Psoas muscle (tissue), 8 donors: Measurements from ENCODE around the gene TRIM66. TPM values are rescaled to one million over a fixed set of nuclear protein-coding genes. Genes with fewer than 3 reads are reported as not detected.

Experiments
- ATAC-seq, 4 donors: fragments of 200-7000 bp; cut with Tn5 transposase; one replicate each; pipeline ENCODE4 v1.9.1; 2020; ENCODE audit warnings: moderate library complexity in 3 of 4, mild to moderate bottlenecking in 2 of 4
- DNase-seq, 2 donors: peaks; one replicate each; pipeline ENCODE4 v3.0.0-alpha.2; 2020
- H3K27ac ChIP-seq: fragments of 200-600 bp; one replicate; pipeline ENCODE4 v1.8.0; 2022
- H3K27me3 ChIP-seq, 3 donors: fragments of 200-600 bp in 1 of 3; one replicate each; pipeline versions ENCODE4 v1.6.1 to v1.8.0; 2013 to 2022; ENCODE audit warnings: low read length in 2 of 3, mild to moderate bottlenecking in 2 of 3, moderate library complexity in 1 of 3; ENCODE audit not compliant: insufficient read depth in 3 of 3
- H3K36me3 ChIP-seq, 2 donors: fragments of 200-600 bp in 1 of 2; one replicate each; pipeline versions ENCODE4 v1.6.1 to v1.8.0; 2013 to 2022; ENCODE audit warnings: low read depth in 1 of 2, mild to moderate bottlenecking in 1 of 2, moderate library complexity in 1 of 2; ENCODE audit not compliant: insufficient read depth in 1 of 2
- H3K4me1 ChIP-seq: fragments of 200-600 bp; one replicate; pipeline ENCODE4 v1.8.0; 2022
- H3K4me3 ChIP-seq: fragments of 200-600 bp; one replicate; pipeline ENCODE4 v1.8.0; 2022; ENCODE audit warnings: mild to moderate bottlenecking
- H3K9me3 ChIP-seq: fragments of 200-600 bp; one replicate; pipeline ENCODE4 v1.8.0; 2022
- whole genome bisulfite sequencing, 3 donors: extraction: QIAGEN DNeasy Blood & Tissue Kit; methylation state at CpG; one replicate each; pipeline versions ENCODE4 v1.1.6 to v1.1.7; 2013; 5-methylcytosine and 5-hydroxymethylcytosine counted together
- intact Hi-C, 2 donors: fragments of 100-400 bp; cut with DNase I; formaldehyde crosslinking; loops; one replicate each; pipeline versions ENCODE4 v1.11.0 to v1.14.2; 2022
- polyA plus RNA-seq, 3 donors: library from polyadenylated mRNA; stranded (reverse); fragments of 200-250 nt; gene quantifications; one replicate each; pipeline ENCODE4 v1.2.3, GENCODE V29; 2013
- total RNA-seq, 4 donors: library from RNA; stranded (reverse); fragmentation: NEBNext Ultra II Directional in 2 of 4; extraction: Animal tissue kit (Norgen Biotek cat#: 25700) in 2 of 4; gene quantifications; one replicate each; pipeline versions ENCODE4 v1.2.1 to v1.2.4, GENCODE V29; 2021 to 2023
- TF ChIP-seq, protein P1 (sequence below): fragments of 200-600 bp; IDR thresholded peaks from one replicate; pipeline ENCODE4 v1.8.0; 2022; ENCODE audit warnings: antibody characterized with exemption
- donor health status: healthy with polysubstance abuse.
- donor health status: DM: no; HTN: no; CAD: no; lungs with moderate emphysema.
- donor health status: Bipolar disorder and iron deficiency.
- donor health status: healthy.
- donor health status: DM: yes; HTN: yes; CAD: no.
- donor health status: DM: no; HTN: no; CAD: no.
- donor health status: DM: no; HTN: no; CAD: no.
- donor health status: DM: yes; HTN: yes; CAD: no.

Gene TRIM66
- total and polyA plus RNA-seq, 7 donors, result 0.46 to 3.9 (median 2.0) TPM

DNA sequence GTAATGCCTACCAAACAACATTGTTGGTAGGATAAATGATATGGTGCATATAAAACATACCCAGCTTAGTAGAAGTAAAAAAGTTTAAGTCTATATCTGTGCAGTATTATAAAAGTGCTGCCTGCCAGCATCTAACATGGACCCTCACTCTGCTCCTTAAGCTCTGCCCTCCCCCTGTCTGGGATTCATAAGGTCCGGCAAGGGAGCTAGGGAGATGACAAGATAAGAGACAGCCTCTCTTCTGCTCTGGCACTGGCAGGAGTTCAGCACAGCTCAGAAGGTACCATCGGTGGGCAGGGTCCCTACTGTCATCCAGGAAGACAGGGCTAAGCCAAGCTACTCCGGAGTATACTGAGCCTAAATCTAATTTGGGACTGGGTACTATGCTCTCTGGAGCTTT, 42.8 kb downstream of the TRIM66 start:
- no peak for DNase-seq
- Histone ChIP-seq H3K9me3 (no peaks in the 10 kb centered on the region), H3K36me3 (peaks cover 12 to 85% of the 10 kb centered on the region in 2 donors), H3K27me3 (no peaks in the 10 kb centered on the region), H3K4me3 (no peak overlapping the region), H3K4me1 (no peaks in the 10 kb centered on the region), H3K27ac (no peak overlapping the region)
- TF ChIP-seq, protein P1, sequence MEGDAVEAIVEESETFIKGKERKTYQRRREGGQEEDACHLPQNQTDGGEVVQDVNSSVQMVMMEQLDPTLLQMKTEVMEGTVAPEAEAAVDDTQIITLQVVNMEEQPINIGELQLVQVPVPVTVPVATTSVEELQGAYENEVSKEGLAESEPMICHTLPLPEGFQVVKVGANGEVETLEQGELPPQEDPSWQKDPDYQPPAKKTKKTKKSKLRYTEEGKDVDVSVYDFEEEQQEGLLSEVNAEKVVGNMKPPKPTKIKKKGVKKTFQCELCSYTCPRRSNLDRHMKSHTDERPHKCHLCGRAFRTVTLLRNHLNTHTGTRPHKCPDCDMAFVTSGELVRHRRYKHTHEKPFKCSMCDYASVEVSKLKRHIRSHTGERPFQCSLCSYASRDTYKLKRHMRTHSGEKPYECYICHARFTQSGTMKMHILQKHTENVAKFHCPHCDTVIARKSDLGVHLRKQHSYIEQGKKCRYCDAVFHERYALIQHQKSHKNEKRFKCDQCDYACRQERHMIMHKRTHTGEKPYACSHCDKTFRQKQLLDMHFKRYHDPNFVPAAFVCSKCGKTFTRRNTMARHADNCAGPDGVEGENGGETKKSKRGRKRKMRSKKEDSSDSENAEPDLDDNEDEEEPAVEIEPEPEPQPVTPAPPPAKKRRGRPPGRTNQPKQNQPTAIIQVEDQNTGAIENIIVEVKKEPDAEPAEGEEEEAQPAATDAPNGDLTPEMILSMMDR, result no peak
- intact Hi-C loops, result no loop called here
- 83 to 85% (median 83%) methylated on average over 3 of the region's 3 CpGs for WGBS, 3 donors
- no peak for ATAC-seq

DNA sequence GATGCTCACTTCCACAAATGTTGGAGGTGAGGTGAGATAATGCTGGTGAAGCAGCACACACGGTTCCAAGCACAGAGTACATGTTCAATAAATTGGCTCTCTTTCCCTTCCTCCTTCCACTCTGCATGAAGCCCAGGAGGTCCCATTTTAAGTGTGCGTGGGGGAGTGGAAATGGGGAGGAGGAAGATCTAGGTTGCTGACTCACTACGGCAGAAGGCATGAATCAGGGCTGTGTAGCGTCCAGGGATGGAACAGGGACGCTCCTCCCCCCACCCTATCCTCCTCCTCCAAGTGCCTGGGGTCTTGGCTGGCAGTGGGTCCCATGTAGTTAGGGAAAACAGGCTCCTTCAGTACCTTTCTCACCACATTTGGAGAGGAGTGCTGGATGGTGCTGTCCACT, 44.2 kb downstream of the TRIM66 start:
- Histone ChIP-seq H3K27ac (no peak overlapping the region), H3K9me3 (no peaks in the 10 kb centered on the region), H3K4me3 (no peak overlapping the region), H3K27me3 (no peaks in the 10 kb centered on the region), H3K36me3 (peaks cover 8 to 91% of the 10 kb centered on the region in 2 donors), H3K4me1 (no peaks in the 10 kb centered on the region)
- WGBS, 3 donors, result 91 to 99% (median 95%) methylated on average over 5 of the region's 5 CpGs
- ATAC-seq, result no peak
- intact Hi-C loops, result no loop called here
- no peak for DNase-seq
- TF ChIP-seq, protein P1, result no peak

DNA sequence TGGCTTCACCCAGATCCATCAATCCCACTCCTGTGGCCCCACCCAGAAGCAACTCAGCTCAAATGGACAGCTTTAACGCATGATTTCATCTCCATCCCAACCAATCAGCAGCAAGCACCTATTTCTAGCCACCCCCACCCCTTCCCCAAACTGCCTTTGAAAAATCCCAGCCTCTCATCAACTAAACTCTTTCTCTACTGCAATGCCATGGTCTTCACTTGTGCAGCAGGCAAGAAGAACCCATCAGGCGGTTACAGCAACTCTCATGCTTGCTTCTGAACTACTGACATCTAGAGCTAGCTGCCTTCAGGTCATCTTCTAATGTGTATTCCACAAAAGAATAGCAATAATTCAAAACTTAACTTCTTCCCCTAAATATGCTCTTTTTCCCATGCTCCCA, 46.3 kb downstream of the TRIM66 start:
- peaks cover 8 to 70% of the 10 kb centered on the region in 2 donors for H3K36me3 ChIP-seq
- H3K4me1 ChIP-seq, result no peaks in the 10 kb centered on the region
- H3K4me3 ChIP-seq, result no peak overlapping the region
- no peak for ATAC-seq
- TF ChIP-seq, protein P1, result no peak
- H3K9me3 ChIP-seq, result no peaks in the 10 kb centered on the region
- intact Hi-C loops, result no loop called here
- H3K27ac ChIP-seq, result no peak overlapping the region
- DNase-seq, result no peak
- 93 to 97% (median 95%) methylated on average over 2 of the region's 2 CpGs for WGBS, 3 donors
- no peaks in the 10 kb centered on the region for H3K27me3 ChIP-seq

DNA sequence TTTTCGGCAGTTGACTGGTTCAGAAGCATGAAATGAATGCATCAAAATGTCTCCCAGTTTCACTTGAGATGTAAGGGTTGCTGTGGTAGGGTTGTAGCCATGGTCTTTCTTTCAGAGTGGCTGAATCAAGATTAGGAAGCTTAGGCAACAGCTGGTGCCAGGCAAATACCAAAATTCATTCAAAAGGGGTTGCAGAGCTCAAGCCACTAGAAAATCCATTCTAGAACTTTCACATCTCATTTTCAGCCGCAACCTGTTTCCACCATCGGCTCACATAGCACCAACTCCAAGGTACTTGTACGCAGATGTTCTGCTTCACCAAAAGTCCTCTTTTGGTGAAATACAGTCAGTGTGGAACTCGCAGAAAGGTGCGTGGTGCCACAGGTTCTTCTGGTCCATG, 48.0 kb downstream of the TRIM66 start:
- Histone ChIP-seq H3K4me1 (no peaks in the 10 kb centered on the region), H3K9me3 (no peaks in the 10 kb centered on the region), H3K27ac (no peak overlapping the region), H3K27me3 (no peaks in the 10 kb centered on the region), H3K4me3 (no peak overlapping the region), H3K36me3 (peaks cover 6 to 63% of the 10 kb centered on the region in 2 donors)
- no peak for ATAC-seq
- intact Hi-C loops, result no loop called here
- TF ChIP-seq, protein P1, result no peak
- DNase-seq, result no peak
- WGBS, 3 donors, result 89 to 95% (median 93%) methylated on average over 6 of the region's 6 CpGs

DNA sequence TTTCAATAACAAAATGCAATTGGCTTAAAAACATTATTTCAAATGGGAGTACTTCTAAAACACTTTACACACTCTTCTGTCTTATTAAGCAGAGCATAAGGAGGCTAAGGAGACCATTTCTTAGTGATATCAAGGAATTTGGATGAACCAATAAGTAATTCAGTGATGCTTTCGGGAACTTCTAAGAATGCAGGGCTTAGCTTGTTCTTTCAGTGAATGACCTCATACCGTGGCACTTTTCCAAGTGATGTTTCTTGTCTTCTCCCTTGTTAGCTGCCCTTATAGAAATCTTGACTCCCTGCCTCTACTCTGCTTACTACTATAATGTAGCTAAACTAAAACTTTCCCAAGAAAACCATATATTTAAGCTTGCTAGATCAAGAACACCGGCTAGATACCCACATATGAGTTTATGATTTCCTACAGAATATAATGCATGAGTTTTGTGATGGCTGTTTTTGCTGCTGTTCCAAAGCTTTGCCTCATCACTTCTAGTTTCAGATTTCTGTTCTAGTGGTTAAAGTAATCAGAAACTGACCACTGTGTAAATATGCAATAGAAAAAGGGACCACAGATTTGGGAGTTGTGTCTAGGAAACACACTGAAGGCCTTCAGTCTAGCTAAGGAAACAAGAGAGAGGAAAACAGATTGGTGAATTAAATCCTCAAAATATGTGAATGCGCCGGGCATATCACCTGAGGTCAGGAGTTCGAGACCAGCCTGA, 50.9 kb downstream of the TRIM66 start:
- ATAC-seq, result no peak
- WGBS, 3 donors, result 75 to 85% (median 81%) methylated on average over 6 of the region's 6 CpGs
- intact Hi-C loops, result no loop called here
- no peaks in the 10 kb centered on the region for H3K4me1 ChIP-seq
- TF ChIP-seq, protein P1, result no peak
- H3K27me3 ChIP-seq, result no peaks in the 10 kb centered on the region
- H3K27ac ChIP-seq, result no peak overlapping the region
- DNase-seq, result no peak
- peaks cover 0 to 40% of the 10 kb centered on the region in 2 donors for H3K36me3 ChIP-seq
- H3K4me3 ChIP-seq, result no peak overlapping the region
- no peaks in the 10 kb centered on the region for H3K9me3 ChIP-seq
